Measurements from ENCODE around the gene FAF2. TPM values are rescaled to one million over a fixed set of nuclear protein-coding genes. Genes with fewer than 3 reads are reported as not detected.
A peak's percentile ranks its signal among the peaks of the same experiment; 100 is the strongest.

Gene FAF2
- total RNA-seq, 1 experiment from 2014 or later, result 59.7 TPM

- Histone ChIP-seq H2AFZ (no peak overlapping the region), H3K4me2 (no peak overlapping the region), H3K36me3 (ENCODE audit: low read depth) (peaks cover 13% of the 10 kb centered on the region; the same call in 1 of the 2 replicates), H3K9me2 (ENCODE audit: insufficient read depth) (no peaks in the 10 kb centered on the region), H3K27ac (no peak overlapping the region), H3F3A (ENCODE audit: insufficient read depth, low read depth) (peaks cover 35% of the 10 kb centered on the region; the same call in 1 of the 2 replicates), H3K4me1 (replicated peaks; ENCODE audit: insufficient read depth) (peaks cover 43% of the 10 kb centered on the region), H3K4me3 (no peak overlapping the region), H4K20me1 (ENCODE audit: insufficient read depth) (peaks cover 41% of the 10 kb centered on the region), H3K9me3 (ENCODE audit: insufficient read depth, low read depth) (no peaks in the 10 kb centered on the region), H3K27me3 (ENCODE audit: insufficient read depth, low read depth) (no peaks in the 10 kb centered on the region), H3K79me2 (ENCODE audit: low read depth) (peaks cover 46% of the 10 kb centered on the region)
- CTCF ChIA-PET, result no interaction called here
- no peak for TF ChIP-seq EZH2 (IDR thresholded peaks at IDR 0.05; ENCODE audit: low read depth)
- TF ChIP-seq CTCF (conservative IDR thresholded peaks at IDR 0.05), result no peak
- intact Hi-C loops (cut with micrococcal nuclease; ENCODE audit: unreplicated experiment), result loop anchor here (1.0 kb wide), 1 partner anchor 20 kb away; no protein-coding TSS in a partner anchor
- POLR2A ChIA-PET (ENCODE audit: unreplicated experiment), result no interaction called here
- BruUV-seq (replicated peaks), result no TSS peak
- peak in 1 of 2 experiments; percentile 17 for DNase-seq
These were observed 38.4 kb upstream of the FAF2 start for GRCh38 chr5:176409765-176410164.

DNA sequence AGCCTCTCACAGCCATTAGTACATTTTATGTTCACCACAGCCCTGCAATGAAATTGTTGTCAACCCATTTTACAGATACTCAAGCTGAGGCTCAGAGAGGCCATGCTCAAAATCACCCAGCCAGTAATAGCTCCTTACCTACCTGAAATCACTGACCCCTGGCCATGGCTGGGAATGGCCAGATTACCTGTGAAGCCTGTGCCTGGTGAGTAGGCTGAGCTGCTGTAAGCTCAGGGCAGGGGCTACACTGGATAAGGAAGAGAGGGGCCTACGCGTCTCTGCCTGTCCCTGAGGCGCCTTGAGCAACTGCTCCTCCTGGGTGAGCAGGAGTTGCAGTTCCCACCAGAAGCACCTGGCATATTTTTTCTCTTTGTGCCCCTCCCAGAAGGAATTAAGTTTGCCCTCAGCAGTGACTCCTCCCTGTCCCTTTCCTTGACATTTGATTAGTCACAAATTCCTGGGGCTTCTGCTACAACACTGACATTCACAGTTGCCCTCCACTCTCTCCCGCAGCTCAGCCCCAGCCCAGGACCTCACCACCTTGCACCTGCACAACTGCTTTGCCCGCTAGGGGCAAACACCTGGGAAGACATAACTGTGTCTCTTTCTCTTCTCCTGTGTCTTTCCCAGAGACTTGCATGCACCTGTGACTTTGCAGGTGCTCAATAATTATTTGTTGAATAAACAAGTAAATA lies 37.6 kb upstream of the FAF2 start:
- H3F3A ChIP-seq (ENCODE audit: insufficient read depth, low read depth), result peaks cover 44% of the 10 kb centered on the region; the same call in 1 of the 2 replicates
- peaks cover 45% of the 10 kb centered on the region for H4K20me1 ChIP-seq (ENCODE audit: insufficient read depth)
- H3K79me2 ChIP-seq (ENCODE audit: low read depth), result peaks cover 54% of the 10 kb centered on the region
- no peak overlapping the region for H2AFZ ChIP-seq
- peak overlapping the region; percentile 23; the same call in 1 of the 2 replicates for H3K4me3 ChIP-seq
- H3K36me3 ChIP-seq (ENCODE audit: low read depth), result peaks cover 13% of the 10 kb centered on the region; the same call in 1 of the 2 replicates
- BruUV-seq (replicated peaks), result no TSS peak
- peak; percentile 81 to 87 for DNase-seq
- ChIA-PET POLR2A (ENCODE audit: unreplicated experiment) (no interaction called here), CTCF (interaction anchor here (0.5 to 1.0 kb wide), 3 partner anchors 10 to 688 kb away, joined by 3 to 5 read pairs (median 3); no protein-coding TSS in a partner anchor)
- intact Hi-C loops (cut with micrococcal nuclease; ENCODE audit: unreplicated experiment), result loop anchor here (1.0 kb wide), 1 partner anchor 21 kb away; no protein-coding TSS in a partner anchor
- no peaks in the 10 kb centered on the region for H3K9me3 ChIP-seq (ENCODE audit: insufficient read depth, low read depth)
- no peaks in the 10 kb centered on the region for H3K27me3 ChIP-seq (ENCODE audit: insufficient read depth, low read depth)
- peak overlapping the region; percentile 55 for H3K4me2 ChIP-seq
- TF ChIP-seq EZH2 (IDR thresholded peaks at IDR 0.05; ENCODE audit: low read depth) (no peak), CTCF (conservative IDR thresholded peaks at IDR 0.05) (peak; percentile 52; the same call in 1 of the 2 replicates)
- H3K9me2 ChIP-seq (ENCODE audit: insufficient read depth), result no peaks in the 10 kb centered on the region
- H3K4me1 ChIP-seq (replicated peaks; ENCODE audit: insufficient read depth), result peaks cover 51% of the 10 kb centered on the region
- H3K27ac ChIP-seq, result peak overlapping the region; percentile 40; the same call in 1 of the 2 replicates

- no peaks in the 10 kb centered on the region for H3K27me3 ChIP-seq (ENCODE audit: insufficient read depth, low read depth)
- H3K9me3 ChIP-seq (ENCODE audit: insufficient read depth, low read depth), result no peaks in the 10 kb centered on the region
- DNase-seq, result peak in 1 of 2 experiments; percentile 32
- peaks cover 40% of the 10 kb centered on the region for H4K20me1 ChIP-seq (ENCODE audit: insufficient read depth)
- H3K79me2 ChIP-seq (ENCODE audit: low read depth), result peaks cover 59% of the 10 kb centered on the region
- no peak overlapping the region for H3K27ac ChIP-seq
- peaks cover 53% of the 10 kb centered on the region for H3F3A ChIP-seq (ENCODE audit: insufficient read depth, low read depth)
- no peak overlapping the region for H3K4me3 ChIP-seq
- no peak overlapping the region for H2AFZ ChIP-seq
- intact Hi-C loops (cut with micrococcal nuclease; ENCODE audit: unreplicated experiment), result no loop called here
- peaks cover 63% of the 10 kb centered on the region for H3K4me1 ChIP-seq (replicated peaks; ENCODE audit: insufficient read depth)
- no peaks in the 10 kb centered on the region for H3K9me2 ChIP-seq (ENCODE audit: insufficient read depth)
- H3K36me3 ChIP-seq (ENCODE audit: low read depth), result peaks cover 13% of the 10 kb centered on the region; the same call in 1 of the 2 replicates
- BruUV-seq (replicated peaks), result no TSS peak
- ChIA-PET POLR2A (ENCODE audit: unreplicated experiment) (no interaction called here), CTCF (no interaction called here)
- TF ChIP-seq CTCF (conservative IDR thresholded peaks at IDR 0.05), result no peak
- no peak for TF ChIP-seq EZH2 (IDR thresholded peaks at IDR 0.05; ENCODE audit: low read depth)
- peak overlapping the region; percentile 93; the same call in 1 of the 2 replicates for H3K4me2 ChIP-seq
These were observed 35.5 kb upstream of the FAF2 start for GRCh38 chr5:176412517-176413254.
